ENCODE data around the gene SUGP1.
"Not testable (repeated sequence)": the region's sequence is repeated elsewhere in the genome, so short reads cannot be mapped to it uniquely, and the experiment has no call there.

The SUGP1 gene

GRCh38 chr19:19320361-19321140, at the start of gene SUGP1, which contains the start of gene MAU2:
TSS of gene SUGP1 (minus strand) at chr19:19320509. CDS start at chr19:19320496, 13 bp downstream.
TSS of gene MAU2 (plus strand) at chr19:19320829. CDS start at chr19:19320860, 31 bp downstream.
- peak; percentile 86 for DNase-seq

GRCh38 chr19:19368087-19368486, 47.8 kb upstream of the SUGP1 start:
- DNase-seq: no peak

GRCh38 chr19:19366434-19367396, 46.4 kb upstream of the SUGP1 start:
- DNase-seq: peak; percentile 65

- DNase-seq: no peak
Measured at GRCh38 chr19:19362075-19362474, 41.8 kb upstream of the SUGP1 start.

GRCh38 chr19:19361075-19361594, 40.8 kb upstream of the SUGP1 start:
- peak; percentile 66 for DNase-seq

GRCh38 chr19:19356901-19357566, 36.7 kb upstream of the SUGP1 start:
- no peak for DNase-seq

- no peak for DNase-seq
Measured at GRCh38 chr19:19356500-19356899, 36.2 kb upstream of the SUGP1 start.

GRCh38 chr19:19355606-19356139, 35.4 kb upstream of the SUGP1 start:
- no peak for DNase-seq

GRCh38 chr19:19354932-19355331, 34.6 kb upstream of the SUGP1 start:
- no peak for DNase-seq

GRCh38 chr19:19354007-19354406, 33.7 kb upstream of the SUGP1 start:
- DNase-seq: no peak

- DNase-seq: no peak
Measured at GRCh38 chr19:19352823-19353222, 32.5 kb upstream of the SUGP1 start.

- DNase-seq: not testable (repeated sequence)
Measured at GRCh38 chr19:19350756-19351155, 30.4 kb upstream of the SUGP1 start.

GRCh38 chr19:19349365-19349764, 29.1 kb upstream of the SUGP1 start:
- no peak for DNase-seq

- DNase-seq: no peak
Measured at GRCh38 chr19:19348266-19348665, 28.0 kb upstream of the SUGP1 start.

GRCh38 chr19:19347401-19348110, 27.2 kb upstream of the SUGP1 start:
- no peak for DNase-seq

GRCh38 chr19:19345970-19346369, 25.7 kb upstream of the SUGP1 start:
- DNase-seq: no peak

- DNase-seq: no peak
Measured at GRCh38 chr19:19345232-19345631, 24.9 kb upstream of the SUGP1 start.

- no peak for DNase-seq
Measured at GRCh38 chr19:19343762-19344161, 23.5 kb upstream of the SUGP1 start.

GRCh38 chr19:19343016-19343362, 22.7 kb upstream of the SUGP1 start:
- no peak for DNase-seq

- no peak for DNase-seq
Measured at GRCh38 chr19:19342086-19343015, 22.0 kb upstream of the SUGP1 start.

- DNase-seq: no peak
Measured at GRCh38 chr19:19341026-19341425, 20.7 kb upstream of the SUGP1 start.

Measured in activated gamma-delta T cell treated with Interleukin-2 at 50 U/mL for 16 hours (primary cell).